EH (cell line): ENCODE results near the gene RAVER2.

ENCODE experiments used
- DNase-seq: peaks from one replicate; pipeline ENCODE4 v3.0.0-alpha.2; 2015; ENCODE audit warnings: low read depth

Gene RAVER2

DNA sequence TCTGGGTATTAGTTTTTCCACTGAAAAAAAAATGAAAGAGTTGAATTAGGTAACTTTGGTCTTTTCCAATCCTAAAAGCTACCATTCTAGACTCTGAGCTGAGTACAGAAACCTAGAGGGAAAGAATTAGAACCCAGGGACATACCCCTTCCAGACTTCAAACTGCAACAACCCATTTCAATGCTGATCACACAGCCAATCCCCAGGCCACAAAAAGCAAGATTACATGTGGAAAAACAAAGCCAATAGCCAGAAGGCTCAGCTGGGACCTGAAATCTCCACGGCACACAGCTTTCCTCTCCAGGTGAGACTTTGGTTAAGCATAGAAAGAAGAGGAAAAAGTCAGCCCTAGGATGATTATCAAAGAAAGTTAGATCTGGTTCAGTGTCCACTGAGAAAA is 132.7 kb downstream of the RAVER2 start:
- DNase-seq = no peak

DNA sequence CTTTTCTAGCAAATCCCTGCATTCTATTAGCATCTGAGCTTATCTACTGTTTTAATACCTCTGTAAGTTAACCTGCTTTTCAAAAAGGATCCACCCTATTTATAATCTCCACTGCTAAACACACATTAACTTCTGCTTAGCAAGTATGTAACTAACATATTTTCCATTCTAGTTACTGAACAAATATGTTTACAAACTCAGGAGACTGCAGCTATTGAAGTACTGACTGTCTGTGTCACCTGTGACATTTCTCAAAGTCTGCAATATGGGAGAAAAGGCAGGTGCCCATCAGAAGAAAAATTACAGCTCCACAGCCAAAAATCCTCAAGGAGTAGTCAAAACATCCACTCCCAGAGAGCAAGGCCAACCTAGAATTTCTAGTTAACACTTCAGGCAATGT is 133.2 kb downstream of the RAVER2 start:
- DNase-seq = no peak

DNA sequence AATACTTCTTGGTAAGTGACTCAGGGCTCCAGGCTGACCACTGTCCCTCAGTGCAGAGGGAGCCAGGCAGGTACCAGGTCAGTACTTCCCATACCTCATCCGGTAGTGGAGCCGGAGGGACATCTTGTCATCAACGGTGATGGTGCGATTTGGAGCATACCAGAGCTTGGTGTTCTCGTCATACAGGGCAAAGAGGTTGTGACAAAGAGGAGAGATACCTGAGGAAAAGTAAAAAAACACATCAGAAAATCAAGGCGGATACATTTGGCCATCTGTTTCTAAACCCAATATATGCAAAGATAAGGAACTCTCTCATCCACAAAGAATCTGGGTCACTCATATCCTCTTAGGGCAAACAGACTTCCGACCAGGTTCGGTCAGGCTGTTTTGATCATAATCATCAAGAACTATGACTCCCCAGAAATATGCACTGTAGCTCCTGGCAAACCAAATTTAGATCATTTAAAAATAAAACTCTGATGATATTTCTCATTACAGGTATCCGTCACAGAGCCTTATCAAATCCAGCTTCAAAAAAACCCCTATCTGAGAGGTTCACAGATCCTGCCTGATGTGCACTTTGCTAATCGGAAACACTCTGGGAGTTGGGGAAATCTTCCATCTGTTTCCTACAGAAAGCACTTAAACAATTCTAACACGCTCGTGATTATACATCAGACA is 134.2 kb downstream of the RAVER2 start:
- DNase-seq = peak; percentile 34

DNA sequence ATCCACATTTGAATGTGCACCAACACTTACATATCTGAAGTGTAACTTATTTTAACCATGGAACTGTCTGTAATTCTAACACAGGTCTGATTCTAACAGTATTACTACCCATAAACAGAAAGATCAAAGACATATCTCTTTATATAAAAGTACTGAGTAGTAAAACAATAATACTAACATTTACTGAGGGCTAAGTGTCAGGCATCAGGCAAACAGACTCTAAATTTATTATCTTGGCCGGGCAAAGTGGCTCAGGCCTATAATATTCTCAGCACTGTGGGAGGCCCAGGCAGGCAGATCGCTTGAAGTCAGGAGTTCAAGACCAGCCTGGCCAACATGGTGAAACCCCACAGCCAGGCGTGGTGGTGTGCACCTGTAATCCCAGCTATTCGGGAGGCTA is 135.6 kb downstream of the RAVER2 start:
- no peak for DNase-seq

DNA sequence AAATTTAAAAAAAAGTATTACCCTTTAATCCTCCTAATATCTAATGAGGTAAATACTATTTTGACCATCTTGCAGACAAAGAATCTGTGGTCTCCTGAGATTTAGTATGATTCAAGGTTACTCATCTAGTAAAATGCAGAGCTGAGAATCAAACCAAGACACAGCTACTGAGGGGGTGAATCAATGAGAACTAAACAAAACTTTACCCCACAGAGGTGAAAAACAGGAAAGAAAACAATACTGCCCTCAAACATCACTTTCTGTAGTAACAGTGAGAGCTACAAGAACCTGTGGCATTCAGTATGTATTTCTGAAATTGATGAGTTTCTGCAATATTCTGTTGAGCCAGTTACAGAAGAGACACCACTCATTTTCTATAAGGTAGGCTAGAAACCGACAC is 136.4 kb downstream of the RAVER2 start:
- DNase-seq = peak; percentile 54
